WI38 (cell line): ENCODE data around the gene SLC4A8.

Experiments used
- H3K4me3 ChIP-seq: 2 replicates; pipeline ENCODE4 v1.5.1; 2011; ENCODE audit warnings: low read depth, mild to moderate bottlenecking, control low read depth, low read length
- TF ChIP-seq, protein P1 (sequence below): IDR thresholded peaks from 2 replicates; pipeline ENCODE4 v1.5.1; 2012; ENCODE audit warnings: low read depth, mild to moderate bottlenecking, control low read depth, low read length

SLC4A8 gene

DNA sequence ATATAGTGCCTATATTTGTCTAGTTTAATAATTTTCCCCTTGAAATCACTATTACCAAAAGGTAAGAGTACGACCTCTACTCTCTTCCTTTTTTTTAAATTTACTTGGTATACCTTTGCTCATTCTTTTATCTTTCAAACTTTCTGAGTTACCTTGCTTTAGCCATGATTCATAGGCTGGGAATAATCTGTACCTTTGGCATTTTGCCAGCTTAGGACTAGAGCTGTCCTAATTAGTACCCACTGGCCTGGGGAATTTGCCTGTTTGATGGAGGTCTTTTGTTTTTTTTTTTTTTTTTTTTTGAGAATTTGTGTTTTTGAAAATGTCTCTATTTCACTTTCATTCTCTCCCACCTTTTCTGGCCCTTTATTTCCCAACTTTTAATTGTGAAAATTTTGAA lies 8.7 kb upstream of the SLC4A8 start:
- H3K4me3 ChIP-seq, result no peak overlapping the region
- TF ChIP-seq, protein P1, sequence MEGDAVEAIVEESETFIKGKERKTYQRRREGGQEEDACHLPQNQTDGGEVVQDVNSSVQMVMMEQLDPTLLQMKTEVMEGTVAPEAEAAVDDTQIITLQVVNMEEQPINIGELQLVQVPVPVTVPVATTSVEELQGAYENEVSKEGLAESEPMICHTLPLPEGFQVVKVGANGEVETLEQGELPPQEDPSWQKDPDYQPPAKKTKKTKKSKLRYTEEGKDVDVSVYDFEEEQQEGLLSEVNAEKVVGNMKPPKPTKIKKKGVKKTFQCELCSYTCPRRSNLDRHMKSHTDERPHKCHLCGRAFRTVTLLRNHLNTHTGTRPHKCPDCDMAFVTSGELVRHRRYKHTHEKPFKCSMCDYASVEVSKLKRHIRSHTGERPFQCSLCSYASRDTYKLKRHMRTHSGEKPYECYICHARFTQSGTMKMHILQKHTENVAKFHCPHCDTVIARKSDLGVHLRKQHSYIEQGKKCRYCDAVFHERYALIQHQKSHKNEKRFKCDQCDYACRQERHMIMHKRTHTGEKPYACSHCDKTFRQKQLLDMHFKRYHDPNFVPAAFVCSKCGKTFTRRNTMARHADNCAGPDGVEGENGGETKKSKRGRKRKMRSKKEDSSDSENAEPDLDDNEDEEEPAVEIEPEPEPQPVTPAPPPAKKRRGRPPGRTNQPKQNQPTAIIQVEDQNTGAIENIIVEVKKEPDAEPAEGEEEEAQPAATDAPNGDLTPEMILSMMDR, result no peak

DNA sequence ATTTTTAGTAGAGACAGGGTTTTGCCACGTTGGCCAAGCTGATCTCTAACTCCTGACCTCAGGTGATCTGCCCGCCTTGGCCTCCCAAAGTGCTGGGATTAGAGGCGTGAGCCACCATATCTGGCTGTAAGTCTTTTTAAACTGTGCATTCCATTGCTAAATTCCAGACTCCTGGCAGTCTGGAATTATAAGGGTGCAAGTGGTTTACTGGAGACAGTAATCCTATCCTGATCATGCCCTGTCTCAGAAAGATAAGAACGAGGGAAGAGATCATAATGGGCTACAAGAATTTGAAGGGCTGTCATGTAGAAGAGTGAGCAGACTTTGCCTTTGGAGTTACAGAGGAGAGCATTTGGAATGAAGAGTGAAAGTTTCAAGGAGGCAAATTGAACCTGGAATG lies 6.8 kb upstream of the SLC4A8 start:
- TF ChIP-seq, protein P1, result no peak
- no peak overlapping the region for H3K4me3 ChIP-seq

DNA sequence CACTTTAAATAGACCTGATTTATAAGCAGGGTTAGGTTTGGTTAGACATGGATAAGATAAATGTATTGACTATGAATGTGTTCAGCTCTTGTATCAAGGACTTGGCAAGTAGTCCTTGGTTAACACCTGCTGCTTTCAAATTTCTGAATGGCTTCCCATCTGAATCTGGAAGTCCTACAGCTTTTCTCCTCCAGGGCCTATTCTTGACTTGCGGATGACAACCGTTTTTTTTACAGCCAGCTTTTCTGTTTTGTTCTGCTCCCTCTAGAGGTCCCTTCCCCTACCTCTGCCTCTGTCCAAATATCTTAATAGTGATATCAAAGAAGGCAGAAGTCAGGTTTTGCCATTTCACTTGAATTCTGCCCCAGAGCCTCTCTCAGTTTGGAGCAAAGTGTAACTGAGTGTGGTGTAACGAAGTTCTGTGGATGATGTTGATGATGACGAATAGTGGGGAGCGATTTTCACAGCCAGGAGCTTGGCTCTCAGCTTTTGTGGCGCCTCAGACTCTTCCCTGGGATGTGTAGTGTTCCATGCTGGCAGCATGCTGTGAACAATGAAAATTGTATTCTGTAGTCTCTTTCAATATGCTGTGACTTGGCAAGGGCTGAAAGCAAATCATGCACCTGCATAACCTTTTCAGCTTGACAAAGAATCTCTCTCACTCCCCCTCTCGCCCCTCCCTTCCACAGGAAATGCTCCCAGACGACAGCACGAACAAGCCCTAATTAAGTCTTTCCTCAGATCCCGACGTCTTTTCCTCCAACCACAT lies 5.0 kb upstream of the SLC4A8 start:
- TF ChIP-seq, protein P1, result no peak
- no peak overlapping the region for H3K4me3 ChIP-seq

DNA sequence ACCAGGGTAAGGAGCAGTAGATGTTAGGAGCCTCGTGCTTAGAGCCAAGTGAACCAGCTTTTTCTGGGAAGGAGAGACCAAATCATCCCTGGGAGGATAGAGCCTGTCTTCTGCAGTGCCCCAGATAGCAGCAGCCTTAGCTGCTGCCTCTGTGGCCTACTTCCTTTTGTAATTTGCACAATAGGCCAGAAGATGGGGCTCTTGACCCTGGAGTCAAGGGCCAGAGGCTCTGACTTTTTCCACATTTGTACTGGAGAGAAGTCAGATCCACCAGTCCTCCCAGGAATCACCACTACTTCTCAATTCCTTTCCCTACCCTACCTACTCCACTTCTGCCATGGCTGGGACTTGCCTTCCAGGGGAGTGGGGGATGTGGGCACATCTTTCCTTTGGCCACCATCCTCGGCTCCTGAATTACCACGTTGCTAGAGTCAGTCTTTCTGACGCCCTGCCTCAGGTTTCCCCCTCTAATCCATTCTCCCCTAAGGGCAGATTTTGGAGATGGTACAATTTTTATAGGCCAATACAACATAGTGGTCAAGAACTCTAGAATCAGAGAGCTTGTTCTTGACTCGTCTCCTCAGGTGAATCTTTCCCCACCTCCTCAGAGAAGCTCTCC lies 3.3 kb upstream of the SLC4A8 start:
- no peak overlapping the region for H3K4me3 ChIP-seq
- TF ChIP-seq, protein P1, result peak; percentile 62

DNA sequence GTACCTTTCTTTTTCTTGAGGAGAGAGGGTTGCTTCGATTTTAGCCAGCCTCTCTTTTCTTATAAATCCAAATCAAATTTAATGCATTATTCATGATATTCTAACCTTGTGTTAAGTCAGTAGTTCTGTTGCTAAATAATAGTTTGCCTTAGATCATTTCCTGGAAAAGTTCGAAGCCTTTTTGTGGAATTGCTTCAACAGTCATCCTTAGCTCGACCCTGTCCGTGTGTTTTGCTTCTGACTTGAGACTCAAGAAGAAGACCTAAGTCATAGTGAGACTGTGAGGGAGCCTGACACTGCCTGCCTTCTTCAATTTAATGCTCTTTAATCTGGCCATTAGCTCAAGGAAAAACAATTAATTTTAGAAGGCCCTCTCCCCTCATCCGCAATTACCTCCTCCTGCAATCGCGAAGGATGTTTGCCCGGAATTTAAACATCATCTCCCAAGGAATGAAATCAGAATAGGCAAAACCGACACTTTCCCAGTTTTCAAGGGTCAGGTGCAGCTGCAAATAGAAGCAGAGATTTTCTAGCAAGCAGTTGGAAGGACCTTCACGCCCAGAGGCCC lies 453 bp upstream of the SLC4A8 start:
- TF ChIP-seq, protein P1, result no peak
- H3K4me3 ChIP-seq, result peak overlapping the region; percentile 73

DNA sequence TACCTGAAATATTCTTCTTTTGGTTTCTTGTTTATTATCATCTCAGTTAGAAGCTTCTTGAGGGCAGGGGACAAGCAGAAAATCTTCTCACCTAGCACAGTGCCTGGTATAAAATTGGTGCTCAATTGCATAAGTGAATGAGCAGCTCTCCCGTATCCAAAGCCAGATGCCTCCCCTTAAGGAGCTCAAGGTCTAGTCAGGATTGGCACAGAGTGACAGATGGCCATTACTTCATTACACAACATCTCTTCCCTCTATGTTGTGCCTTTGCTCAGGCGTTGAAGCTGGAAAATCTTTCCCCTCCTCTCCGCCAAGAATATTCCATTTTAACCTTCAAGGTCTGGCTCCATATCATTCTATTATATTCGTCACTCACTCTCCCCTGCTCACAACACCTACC lies 3.6 kb downstream of the SLC4A8 start:
- H3K4me3 ChIP-seq, result no peak overlapping the region
- TF ChIP-seq, protein P1, result no peak

DNA sequence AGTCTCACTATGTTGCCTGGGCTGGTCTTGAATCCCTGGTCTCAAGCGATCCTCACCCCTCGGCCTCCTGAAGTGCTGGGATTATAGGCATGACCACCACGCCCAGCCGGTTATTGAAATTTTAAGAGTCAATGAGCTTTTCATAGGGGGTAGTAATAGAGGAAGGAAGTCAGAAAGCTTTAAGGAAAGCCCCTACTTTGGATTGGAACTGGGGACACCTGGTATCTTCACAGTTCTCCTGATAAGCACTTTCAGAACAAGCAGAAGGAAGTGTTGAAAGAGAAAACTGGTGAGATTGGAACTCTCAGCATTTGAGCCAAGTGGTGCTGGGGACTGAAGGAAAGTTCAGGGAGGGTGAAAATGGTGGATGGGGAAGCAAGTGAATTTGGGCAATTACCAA lies 5.1 kb downstream of the SLC4A8 start:
- H3K4me3 ChIP-seq, result no peak overlapping the region

More for the DNA sequence above, 5.1 kb downstream of the SLC4A8 start:
- TF ChIP-seq, protein P1, result no peak
